Measurements from ENCODE around the gene CCDC134.

CCDC134 gene

DNA sequence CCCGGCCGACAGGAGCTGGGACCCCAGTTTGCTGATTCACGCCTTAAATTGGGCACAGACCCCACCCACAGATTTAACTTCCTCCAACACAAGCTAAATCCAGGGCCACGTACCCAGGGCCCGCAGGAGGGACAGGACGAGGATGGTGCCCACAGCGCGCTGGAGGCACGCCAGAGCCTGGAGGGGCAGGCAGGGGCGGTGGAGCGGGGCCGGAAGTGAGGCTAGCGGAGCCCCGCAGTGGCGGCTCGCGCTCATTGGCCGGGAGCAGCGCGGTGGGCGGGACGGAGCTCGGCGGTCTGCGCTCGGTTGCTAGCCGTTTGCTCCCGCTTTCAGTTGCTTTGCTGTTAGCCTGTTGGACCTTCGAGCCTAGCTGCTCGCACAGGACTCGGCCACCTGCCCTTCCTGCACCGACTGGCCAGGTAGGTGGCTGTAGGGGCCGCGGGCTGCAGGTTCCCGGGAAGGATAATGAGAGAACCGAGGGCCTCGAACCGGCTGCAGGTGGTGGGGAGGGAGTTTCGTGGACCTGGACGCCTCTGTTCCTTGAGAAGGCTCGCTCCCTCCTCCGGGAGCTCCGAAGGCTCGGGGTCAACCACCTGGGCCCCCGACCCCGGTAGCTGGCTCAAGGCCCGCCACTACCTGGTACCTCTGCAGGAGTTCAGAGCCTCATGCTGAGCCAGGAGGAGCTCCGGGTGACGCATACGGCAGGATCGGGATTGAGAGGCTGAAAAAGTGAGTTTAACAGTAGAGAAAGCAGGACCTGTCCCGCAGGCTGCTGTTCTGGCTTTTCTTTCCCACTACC is at the start of gene CCDC134:
Gene CCDC134 (plus strand): TSS at position 332 of the 799 bp plus-strand sequence. CDS start 8,212 bp downstream, outside the sequence.
- peak; percentile 56 for DNase-seq (ENCODE audit: low read depth)

DNA sequence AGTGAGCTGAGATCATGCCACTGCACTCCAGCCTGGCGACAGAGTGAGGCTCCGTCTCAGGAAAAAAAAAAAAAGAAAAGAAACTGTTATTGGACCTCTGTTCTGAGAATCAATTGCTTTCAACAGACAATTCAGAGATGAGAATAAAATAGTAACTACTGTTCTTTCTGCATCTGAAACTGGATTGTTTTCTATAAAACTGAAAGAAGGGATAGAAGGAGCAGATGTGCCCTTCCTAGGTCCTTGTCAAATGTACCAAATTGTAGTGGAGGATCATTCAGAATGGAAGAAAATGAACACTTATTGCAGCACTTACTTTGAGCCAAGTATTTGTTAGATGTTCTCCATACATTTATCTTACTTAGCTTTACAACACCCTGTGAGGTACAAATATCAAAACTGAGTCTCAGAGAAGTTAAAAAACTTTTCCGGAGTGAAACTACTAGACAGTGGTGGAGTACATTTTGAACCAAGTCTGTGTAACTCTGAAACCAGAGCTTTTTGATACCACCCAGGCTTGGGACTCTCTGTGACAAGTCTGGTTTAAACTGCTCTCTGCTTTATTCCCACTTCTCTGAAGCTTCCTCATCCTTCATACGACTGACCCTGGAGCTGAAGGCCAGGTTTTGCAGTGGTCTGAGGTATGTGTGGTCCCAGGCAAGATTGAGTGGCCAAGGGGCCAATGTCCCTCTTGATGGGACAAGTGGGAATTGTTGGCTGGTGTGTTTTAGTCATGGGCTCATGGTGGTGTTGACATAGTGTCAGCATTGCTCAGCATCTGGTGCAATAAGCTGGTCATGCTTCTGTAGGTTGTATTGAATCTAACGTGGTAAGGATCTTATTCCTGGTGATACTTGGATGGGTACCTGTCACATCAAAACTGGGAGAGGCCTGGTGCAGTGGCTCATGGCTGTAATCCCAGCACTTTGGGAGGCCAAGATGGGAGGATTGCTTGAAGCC is 48.2 kb upstream of the CCDC134 start:
- DNase-seq (ENCODE audit: low read depth): no peak

DNA sequence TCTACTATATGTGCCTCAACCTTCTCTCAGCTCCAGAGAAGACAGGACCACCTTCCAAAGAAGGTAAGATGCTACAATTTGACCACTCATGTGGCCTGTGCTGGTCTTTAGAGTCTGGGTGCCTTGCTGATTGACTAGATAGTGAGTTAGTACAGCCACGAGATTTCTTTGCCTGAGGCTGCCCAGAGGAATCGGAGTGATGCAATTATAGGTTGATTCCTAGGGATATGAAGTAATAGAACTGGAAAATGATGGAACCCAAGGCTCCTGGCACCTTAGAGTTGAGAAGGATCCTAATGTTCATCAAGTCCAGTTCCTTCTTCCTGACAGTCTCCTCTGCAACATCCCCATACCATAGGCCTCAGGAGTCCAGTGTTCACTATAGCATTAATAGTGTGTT is 46.5 kb upstream of the CCDC134 start:
- DNase-seq (ENCODE audit: low read depth): no peak

DNA sequence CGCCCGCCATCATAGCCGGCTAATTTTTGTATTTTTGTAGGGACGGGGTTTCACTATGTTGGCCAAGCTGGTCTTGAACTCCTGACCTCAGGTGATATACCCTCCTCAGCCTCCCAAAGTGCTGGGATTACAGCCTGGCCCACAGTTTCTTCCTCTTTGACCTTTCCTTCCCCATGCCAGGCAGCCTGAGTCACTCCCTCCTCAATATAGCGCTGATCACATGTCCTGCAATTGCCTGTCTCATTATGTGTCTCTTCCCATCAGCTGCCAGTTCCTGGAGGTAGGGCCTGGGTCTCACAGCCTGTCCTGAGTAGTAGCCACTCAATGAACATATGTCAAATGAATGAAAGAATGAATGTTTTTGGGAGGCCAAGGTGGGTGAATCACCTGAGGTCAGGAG is 43.0 kb upstream of the CCDC134 start:
- DNase-seq (ENCODE audit: low read depth): no peak

DNA sequence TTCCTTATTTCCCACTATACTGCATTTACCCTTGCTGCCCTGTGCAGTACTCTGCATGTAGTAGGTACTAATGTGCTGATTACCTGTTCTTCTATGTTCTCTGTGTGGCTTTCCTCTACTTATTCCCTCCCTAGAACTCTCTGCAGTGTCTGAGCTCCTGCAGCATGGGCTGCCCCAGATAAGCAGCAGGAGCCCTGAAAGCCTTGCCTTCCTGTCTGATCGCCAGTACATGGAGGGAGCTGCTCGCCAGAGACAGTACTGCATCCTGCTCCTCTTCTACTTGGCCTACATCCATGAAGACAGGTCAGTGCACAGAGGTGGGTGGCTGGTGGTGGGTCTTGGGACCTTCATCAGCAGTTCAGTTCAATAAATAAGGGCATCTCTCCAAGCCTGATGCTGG is 42.2 kb upstream of the CCDC134 start:
- DNase-seq (ENCODE audit: low read depth): no peak

DNA sequence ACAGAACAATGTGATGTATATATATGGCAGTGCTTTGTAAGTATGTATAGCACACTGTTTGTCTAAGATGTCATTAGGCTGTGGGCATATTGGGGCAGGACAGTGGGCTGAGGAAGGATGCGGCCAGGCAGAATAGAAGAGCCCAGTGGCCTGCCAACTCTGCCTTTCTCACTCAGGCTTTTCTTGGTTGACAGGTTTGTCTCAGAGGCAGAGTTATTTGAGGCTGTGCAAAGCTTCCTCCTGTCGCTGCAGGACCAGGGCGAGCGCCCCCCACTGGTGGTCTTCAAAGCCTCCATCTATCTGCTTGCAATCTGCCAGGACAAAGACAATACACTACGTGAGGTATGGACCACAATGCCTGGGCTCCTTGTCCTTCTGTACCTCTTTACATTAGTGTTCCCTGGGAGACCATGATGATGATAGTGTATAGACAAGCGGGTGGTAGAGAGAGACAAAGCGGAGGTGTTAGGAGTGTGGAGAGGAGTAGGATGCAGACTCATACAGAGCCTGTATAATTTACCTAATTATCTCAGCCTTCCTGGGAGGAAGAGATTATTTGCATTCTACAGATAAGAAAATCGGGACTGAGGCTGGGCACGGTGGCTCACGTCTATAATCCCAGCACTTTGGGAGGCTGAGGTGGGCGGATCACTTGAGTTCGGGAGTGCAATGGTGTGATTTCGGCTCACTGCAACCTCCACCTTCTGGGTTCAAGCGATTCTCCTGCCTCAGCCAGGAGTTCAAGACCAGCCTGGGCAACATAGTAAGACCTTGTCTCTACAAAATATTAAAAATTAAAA is 37.3 kb upstream of the CCDC134 start:
- DNase-seq (ENCODE audit: low read depth): no peak

DNA sequence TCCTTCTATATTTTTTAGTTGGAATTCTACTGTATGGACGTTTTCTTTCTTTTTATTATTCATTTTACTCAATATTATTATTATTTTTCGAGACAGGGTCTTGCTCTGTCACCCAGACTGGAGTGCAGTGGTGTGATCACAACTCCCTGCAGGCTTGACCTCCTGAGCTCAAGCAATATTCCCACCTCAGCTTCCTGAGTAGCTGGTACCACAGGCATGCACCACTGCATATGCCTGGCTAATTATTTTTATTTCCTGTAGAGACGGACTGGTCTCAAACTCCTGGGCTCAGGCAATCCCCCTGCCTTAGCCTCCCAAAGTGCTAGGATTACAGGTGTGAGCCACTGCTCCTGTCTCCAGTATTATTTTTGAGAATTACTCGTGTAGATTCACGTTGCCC is 34.0 kb upstream of the CCDC134 start:
- DNase-seq (ENCODE audit: low read depth): no peak

DNA sequence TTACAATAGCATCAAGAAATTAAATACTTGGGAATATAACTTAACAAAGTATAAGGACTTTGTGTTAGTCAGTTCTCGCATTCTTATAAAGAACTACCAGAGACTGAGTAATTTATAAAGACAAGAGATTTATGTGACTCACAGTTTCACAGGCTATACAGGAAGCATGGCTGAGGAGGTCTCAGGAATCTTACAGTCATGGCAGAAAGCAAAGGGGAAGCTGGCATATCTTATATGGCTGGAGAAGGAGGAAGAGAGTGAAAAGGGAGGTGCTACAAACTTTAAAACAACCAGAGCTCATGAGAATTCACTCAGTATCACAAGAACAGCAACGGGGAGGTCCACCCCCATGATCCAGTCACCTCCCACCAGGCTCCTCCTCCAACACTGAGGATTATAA is 32.0 kb upstream of the CCDC134 start:
- DNase-seq (ENCODE audit: low read depth): no peak

DNA sequence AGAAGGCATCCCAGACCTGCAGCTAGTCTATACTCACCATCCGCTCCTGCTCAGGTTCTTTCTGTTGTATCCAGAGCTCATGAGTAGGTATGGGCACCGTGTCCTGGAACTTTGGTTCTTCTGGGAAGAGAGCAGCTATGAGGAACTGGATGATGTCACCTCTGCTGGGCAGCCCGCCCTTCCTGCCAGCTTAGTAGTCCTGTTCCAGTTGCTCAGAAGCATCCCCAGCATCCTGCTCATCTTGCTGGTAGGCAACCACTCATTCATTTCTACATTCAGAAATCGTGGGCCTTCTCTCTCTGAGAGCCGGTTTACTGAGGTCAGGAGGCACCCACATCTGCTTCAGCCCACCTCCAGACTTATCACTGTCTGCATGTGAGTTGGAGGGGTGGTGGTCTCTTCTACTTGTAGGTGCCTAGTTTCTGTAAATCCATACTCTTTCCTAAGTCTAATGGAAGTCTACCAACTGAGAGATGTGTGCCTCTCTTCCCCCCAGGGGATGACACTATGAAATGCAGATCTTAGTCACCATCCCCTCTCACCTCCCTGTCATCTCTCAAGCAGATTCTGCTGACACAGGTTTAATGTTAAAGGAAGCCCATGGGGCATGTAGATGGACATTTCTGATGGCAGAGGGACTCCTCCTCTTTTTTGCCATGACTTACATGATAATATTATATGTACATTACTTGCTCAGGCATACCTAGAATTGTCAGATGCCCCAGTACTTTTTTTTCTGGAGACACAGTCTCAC is 29.6 kb upstream of the CCDC134 start:
- no peak for DNase-seq (ENCODE audit: low read depth)

DNA sequence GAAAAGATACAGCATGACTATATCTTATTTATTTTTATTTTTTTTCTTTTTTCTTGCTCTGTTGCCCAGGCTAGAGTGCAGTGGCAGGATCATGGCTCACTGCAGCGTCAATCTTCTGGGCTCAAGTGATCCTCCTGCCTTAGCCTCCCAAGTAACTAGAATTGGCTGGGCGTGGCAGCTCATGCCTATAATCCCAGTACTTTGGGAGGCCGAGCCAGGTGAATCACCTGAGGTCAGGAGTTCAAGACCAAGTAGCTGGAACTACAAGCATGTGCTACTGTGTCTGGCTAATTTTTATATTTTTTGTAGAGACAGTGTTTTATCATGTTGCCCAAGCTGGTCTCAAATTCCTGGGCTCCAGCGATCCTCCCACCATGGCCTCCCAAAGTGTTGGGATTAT is 28.3 kb upstream of the CCDC134 start:
- DNase-seq (ENCODE audit: low read depth): no peak

DNA sequence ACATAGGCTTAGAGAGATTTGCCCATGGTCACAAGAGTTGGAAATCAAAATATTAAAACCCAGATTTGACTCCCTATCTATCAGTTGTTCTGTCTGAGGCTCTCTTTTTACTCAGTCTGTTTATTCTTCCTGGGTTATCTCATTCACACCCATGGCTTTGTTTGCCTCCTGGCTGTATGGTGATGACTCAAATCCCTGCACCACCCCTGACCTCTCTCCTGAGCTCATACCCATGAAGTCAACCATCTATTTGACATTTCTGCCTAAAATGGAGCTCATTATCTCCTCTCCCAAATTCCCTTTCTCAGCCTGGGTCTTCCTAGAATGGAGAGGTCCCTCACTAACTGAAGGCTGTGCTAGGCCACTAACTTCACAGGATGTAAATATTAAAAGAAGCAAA is 27.8 kb upstream of the CCDC134 start:
- DNase-seq (ENCODE audit: low read depth): no peak

DNA sequence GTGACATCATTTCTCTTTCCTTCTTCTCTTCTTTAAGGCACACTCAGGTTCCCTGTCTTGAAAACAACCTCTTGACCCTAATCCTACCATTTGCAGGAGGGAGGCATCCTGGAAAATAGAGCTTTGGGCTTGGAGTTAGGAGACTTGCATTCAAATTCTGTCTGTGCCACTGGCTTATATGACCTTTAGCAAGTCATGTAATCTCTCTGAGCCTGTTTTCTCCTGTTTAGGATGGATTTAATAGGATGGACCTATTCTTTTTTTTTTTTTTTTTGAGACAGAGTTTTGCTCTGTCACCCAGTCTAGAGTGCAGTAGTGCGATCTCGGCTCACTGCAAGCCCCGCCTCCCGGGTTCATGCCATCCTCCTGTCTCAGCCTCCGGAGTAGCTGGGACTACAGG is 25.1 kb upstream of the CCDC134 start:
- DNase-seq (ENCODE audit: low read depth): no peak

DNA sequence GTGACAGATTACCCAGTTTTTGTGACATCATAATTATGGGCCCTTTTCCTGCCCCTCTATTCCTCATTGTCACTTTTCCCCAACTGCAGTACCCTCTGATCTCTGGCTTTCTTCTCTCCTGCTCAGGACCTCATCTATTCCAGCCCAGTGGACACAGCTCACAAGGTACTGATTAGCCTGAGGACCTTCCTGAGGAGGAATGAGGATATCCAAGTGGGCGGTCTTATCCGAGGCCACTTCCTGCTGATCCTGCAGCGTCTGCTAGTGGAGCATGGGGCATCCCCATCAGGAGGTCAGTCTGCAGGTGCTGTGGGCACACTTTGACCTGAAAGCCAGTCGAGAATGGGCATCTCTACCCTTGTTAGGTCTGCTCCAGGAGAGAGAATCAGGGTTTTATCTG is 24.5 kb upstream of the CCDC134 start:
- DNase-seq (ENCODE audit: low read depth): no peak

DNA sequence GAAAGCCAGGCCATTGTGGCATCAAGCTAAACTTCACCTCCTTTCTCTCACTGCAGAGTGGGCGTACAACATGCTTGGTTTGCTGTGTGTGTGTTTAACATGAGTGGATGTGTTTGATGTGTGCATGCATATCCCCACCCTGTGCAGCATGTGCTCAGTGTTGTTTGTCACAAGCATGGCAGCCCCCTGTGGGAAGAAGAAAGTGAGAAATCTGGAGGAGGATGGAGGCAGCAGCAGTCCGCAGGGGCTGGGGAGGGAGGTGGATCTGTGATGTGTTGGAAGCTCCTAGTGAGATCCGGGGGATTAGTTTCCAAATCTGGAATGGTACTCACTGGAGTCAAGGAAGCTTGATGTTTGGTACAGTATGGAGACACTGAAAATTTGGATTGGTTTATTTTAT is 24.1 kb upstream of the CCDC134 start:
- no peak for DNase-seq (ENCODE audit: low read depth)

DNA sequence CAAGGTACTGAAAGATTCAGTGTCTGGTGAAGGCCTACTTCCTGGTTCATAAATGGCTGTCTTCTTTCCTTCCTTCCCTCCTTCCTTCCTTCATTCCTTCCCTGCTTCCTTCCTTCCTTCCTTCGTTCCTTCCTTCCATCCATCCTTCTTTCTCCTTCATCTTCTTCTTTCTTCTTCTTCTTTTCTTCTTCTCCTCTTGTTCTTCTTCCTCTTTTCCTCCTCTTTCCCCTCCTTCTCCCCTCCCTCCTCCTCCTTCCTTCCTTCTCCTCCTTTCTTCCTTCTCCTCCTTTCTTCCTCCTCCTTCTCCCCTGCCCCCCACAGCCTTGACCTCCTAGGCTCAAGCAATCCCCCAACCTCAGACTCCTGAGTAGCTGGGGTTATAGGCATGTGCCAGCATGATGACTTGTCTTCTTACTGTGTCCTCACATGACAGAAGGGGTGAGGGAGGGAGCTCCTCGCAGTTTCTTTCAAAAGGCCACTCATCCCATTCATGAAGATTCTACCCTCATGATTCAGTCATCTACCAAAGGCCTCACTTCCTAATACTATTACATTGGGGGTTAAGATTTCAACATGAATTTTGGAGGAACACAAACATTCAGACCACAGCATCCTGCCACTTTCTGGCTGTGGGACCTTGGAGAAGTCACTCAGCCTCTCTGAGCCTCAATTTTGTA is 22.6 kb upstream of the CCDC134 start:
- DNase-seq (ENCODE audit: low read depth): no peak

DNA sequence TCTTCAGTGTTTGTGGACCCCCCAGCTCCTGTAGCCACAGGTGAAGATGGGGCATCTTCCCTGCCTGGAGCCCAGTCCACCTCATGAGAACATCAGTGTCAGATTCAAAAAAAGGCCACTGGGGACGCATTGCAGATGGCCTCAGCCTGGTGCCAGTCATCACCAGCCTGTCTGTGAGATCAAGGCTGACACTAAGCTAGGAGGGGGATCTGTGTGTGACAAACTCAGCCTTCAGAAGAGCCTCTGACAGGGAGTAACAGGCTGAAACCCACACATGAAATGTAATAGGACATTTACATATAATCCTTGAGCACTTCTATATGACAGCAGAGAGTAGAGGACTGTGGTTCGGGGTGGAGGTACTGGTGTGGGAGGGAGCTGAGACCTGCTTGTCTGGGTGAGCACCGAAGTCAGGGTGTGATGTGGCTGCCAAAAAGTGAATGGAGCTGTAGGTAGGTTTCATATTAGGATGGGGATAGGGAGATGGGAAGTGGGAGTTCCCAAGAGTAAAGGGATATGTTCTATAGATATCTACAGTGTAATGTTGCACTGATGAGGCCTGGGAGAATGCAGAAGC is 20.5 kb upstream of the CCDC134 start:
- no peak for DNase-seq (ENCODE audit: low read depth)

DNA sequence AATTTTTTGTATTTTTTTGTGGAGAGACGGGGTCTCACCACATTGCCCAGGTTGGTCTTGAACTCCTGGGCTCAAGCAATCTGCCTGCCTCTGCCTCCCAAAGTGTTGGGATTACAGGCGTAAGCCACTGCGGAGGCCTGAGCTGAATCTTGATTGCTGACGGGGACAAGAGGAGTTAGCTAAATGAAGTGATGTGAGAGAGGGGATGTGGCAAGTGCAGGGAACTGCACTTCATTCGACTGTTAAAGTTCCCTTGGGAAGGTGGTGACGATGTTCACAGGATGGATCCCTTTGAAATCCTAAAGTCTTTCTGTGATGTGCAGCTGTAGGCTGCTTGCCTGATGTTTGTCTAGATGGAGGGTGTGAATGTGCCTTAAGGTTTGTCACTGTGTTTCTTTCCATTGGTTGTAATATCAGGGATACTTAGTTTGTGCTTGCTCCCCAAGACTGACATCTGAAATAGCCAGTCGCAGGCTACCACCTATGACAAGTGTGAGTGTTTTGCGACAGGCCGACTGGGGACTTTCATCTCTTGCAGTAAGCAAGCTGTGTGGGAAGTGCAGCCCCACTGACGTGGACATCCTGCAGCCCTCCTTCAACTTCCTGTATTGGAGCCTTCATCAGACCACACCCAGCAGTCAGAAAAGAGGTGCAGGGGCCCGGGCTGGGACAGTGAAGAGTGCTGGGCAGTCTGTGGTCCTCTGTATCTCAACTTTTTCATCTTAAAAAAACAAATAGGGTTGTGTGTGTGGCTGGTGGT is 19.6 kb upstream of the CCDC134 start:
- no peak for DNase-seq (ENCODE audit: low read depth)

DNA sequence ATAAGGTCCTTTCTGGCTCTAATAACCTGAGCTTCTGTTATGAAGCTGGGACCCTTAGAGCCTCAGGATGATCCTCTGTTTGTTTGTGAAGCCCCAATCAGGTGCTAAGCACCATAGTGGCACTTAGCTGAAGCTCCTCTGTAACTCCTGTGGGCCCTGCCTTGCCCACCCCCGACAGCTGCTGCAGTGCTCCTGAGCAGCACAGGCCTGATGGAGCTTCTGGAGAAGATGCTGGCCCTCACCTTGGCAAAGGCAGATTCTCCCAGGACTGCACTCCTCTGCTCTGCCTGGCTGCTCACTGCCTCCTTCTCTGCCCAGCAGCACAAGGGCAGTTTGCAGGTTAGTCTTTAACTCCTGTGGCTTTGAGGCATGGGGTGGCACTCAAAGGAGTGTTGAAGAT is 19.0 kb upstream of the CCDC134 start:
- DNase-seq (ENCODE audit: low read depth): no peak

DNA sequence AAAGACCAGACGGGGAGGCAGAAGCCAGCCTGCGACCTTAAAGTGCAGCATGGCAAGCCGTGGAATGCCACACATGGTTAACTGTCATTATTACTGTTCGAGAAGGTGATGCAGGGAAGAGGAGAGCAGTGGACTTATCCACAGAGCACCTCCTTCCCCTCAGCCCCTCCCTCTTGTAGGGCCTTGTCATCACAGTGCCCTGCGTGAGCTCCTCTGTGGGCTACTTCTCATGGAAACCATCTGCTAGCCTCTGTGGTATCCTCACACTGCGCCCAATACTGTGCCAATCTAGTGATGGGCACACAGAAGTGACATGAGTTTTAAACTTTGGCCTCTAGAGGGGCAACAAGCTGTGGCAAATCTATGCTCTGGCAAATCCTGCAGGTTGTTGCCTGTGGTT is 18.2 kb upstream of the CCDC134 start:
- no peak for DNase-seq (ENCODE audit: low read depth)

DNA sequence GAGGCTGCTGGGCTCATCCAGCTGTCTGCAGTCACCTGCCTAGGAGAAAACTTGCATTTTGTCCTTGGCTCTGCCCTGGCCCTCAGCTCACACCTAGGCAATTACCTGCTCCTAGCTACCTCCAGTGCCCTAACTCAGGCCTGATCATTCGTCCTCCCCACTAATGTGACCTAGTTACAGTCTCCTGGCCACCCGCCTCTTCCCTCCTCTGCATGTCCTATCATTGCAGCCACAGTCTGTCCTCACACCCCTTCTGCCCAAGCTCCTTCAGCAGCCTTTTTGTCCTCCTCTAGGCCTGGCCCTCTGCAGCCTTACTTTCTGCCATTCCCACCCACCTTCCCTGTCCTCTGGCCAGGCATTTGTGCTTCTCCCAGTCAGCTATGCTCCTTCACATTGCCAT is 17.7 kb upstream of the CCDC134 start:
- DNase-seq (ENCODE audit: low read depth): no peak

All from GM04504 (cell line).